Neural progenitor cell (in vitro differentiated cells): ENCODE data around the gene KBTBD7. TPM values are rescaled to one million over a fixed set of nuclear protein-coding genes. Genes with fewer than 3 reads are reported as not detected.

ENCODE experiments used
- DNase-seq: peaks from one replicate; pipeline ENCODE4 v3.0.0-alpha.2; 2016; ENCODE audit warnings: low spot score
- H2AFZ ChIP-seq: fragments of 200-600 bp; sonication (generic); replicated peaks from 2 replicates; pipeline ENCODE4 v1.6.1; 2016; ENCODE audit warnings: antibody characterized with exemption
- H3F3A ChIP-seq: fragments of 200-600 bp; sonication (generic); 2 replicates; pipeline ENCODE4 v1.6.1; 2016; ENCODE audit warnings: antibody characterized with exemption, low read depth
- H3K27ac ChIP-seq: fragments of 200-600 bp; sonication (generic); 2 replicates; pipeline ENCODE4 v1.5.1; 2016; ENCODE audit warnings: mild to moderate bottlenecking
- H3K27me3 ChIP-seq: fragments of 200-600 bp; sonication (generic); 2 replicates; pipeline ENCODE4 v1.6.1; 2016; ENCODE audit warnings: mild to moderate bottlenecking, moderate library complexity
- H3K36me3 ChIP-seq: fragments of 200-600 bp; sonication (generic); 2 replicates; pipeline ENCODE4 v1.5.1; 2016
- H3K4me1 ChIP-seq: fragments of 200-600 bp; sonication (generic); 2 replicates; pipeline ENCODE4 v1.6.1; 2016; ENCODE audit warnings: mixed run types
- H3K4me2 ChIP-seq: fragments of 200-600 bp; sonication (generic); 2 replicates; pipeline ENCODE4 v1.6.1; 2016
- H3K4me3 ChIP-seq: fragments of 200-600 bp; sonication (generic); 2 replicates; pipeline ENCODE4 v1.5.1; 2016
- H3K79me2 ChIP-seq: fragments of 200-600 bp; sonication (generic); 2 replicates; pipeline ENCODE4 v1.6.1; 2016; ENCODE audit warnings: low read depth
- H3K9ac ChIP-seq: fragments of 200-600 bp; sonication (generic); 2 replicates; pipeline ENCODE4 v1.6.1; 2016
- H3K9me3 ChIP-seq: fragments of 200-600 bp; sonication (generic); 2 replicates; pipeline ENCODE4 v1.5.1; 2016; ENCODE audit warnings: low read depth
- H4K20me1 ChIP-seq: fragments of 200-600 bp; sonication (generic); 2 replicates; pipeline ENCODE4 v1.6.1; 2016; ENCODE audit warnings: low read depth
- H3K27ac Mint-ChIP-seq: 3 replicates; pipeline ENCODE4 v1.8.0; 2021; ENCODE audit warnings: mixed read lengths
- H3K27me3 Mint-ChIP-seq: 2 replicates; pipeline ENCODE4 v1.8.0; 2022; ENCODE audit warnings: low read depth, mild to moderate bottlenecking, inconsistent platforms, moderate library complexity, mixed read lengths; ENCODE audit not compliant: insufficient read depth
- H3K36me3 Mint-ChIP-seq: 3 replicates; pipeline ENCODE4 v1.8.0; 2021; ENCODE audit warnings: mixed read lengths
- H3K4me1 Mint-ChIP-seq: 3 replicates; pipeline ENCODE4 v1.8.0; 2021; ENCODE audit warnings: mixed read lengths
- H3K4me3 Mint-ChIP-seq: 3 replicates; pipeline ENCODE4 v1.8.0; 2021; ENCODE audit warnings: mild to moderate bottlenecking, moderate library complexity, mixed read lengths
- H3K9me3 Mint-ChIP-seq: 3 replicates; pipeline ENCODE4 v1.8.0; 2020; ENCODE audit warnings: mixed read lengths
- CTCF ChIP-seq: fragments of 200-600 bp; sonication (generic); IDR thresholded peaks from 2 replicates; pipeline ENCODE4 v1.5.1; 2017; ENCODE audit warnings: antibody characterized with exemption, mild to moderate bottlenecking
- EZH2 ChIP-seq: fragments of 200-600 bp; sonication (generic); IDR thresholded peaks from 2 replicates; pipeline ENCODE4 v1.6.1; 2017; ENCODE audit warnings: antibody characterized with exemption, mild to moderate bottlenecking, moderate library complexity
- EZH2phosphoT487 ChIP-seq: fragments of 200-600 bp; sonication (generic); IDR thresholded peaks from 2 replicates; pipeline ENCODE4 v1.6.1; 2017; ENCODE audit warnings: antibody characterized with exemption
- total RNA-seq: library from RNA; depleted of rRNA; stranded (reverse); fragments of >200 nt; gene quantifications from 2 replicates; pipeline ENCODE4 v1.2.3, GENCODE V29; 2015; ENCODE audit warnings: low replicate concordance

Gene KBTBD7
- total RNA-seq, 1 donor from 2014 or later = 24.7 TPM

GRCh38 chr13:41212881-41213280, 18.5 kb upstream of the KBTBD7 start:
- Histone ChIP-seq H3K9ac (no peak overlapping the region), H4K20me1 (no peaks in the 10 kb centered on the region), H3K79me2 (no peaks in the 10 kb centered on the region), H3K27ac (no peak overlapping the region), H3F3A (no peaks in the 10 kb centered on the region), H3K9me3 (peaks cover 7% of the 10 kb centered on the region), H3K36me3 (no peaks in the 10 kb centered on the region), H3K4me3 (no peak overlapping the region), H3K4me1 (no peaks in the 10 kb centered on the region), H3K27me3 (no peaks in the 10 kb centered on the region), H2AFZ (no peak overlapping the region), H3K4me2 (no peak overlapping the region)
- H3K27me3 Mint-ChIP-seq = no peaks in the 10 kb centered on the region
- TF ChIP-seq EZH2phosphoT487 (no peak), CTCF (no peak)
- peaks cover 8% of the 10 kb centered on the region for H3K36me3 Mint-ChIP-seq
- no peak overlapping the region for H3K4me3 Mint-ChIP-seq
- no peaks in the 10 kb centered on the region for H3K4me1 Mint-ChIP-seq
- peaks cover 31% of the 10 kb centered on the region for H3K9me3 Mint-ChIP-seq
- DNase-seq = no peak
- H3K27ac Mint-ChIP-seq = no peak overlapping the region

GRCh38 chr13:41211062-41211461, 16.7 kb upstream of the KBTBD7 start:
- Histone ChIP-seq H3K27ac (no peak overlapping the region), H3K4me1 (no peaks in the 10 kb centered on the region), H3F3A (no peaks in the 10 kb centered on the region), H3K4me2 (no peak overlapping the region), H3K79me2 (no peaks in the 10 kb centered on the region), H2AFZ (no peak overlapping the region), H4K20me1 (no peaks in the 10 kb centered on the region), H3K9me3 (peaks cover 7% of the 10 kb centered on the region), H3K27me3 (no peaks in the 10 kb centered on the region), H3K36me3 (no peaks in the 10 kb centered on the region), H3K9ac (no peak overlapping the region), H3K4me3 (no peak overlapping the region)
- Mint-ChIP-seq H3K27ac (no peak overlapping the region), H3K9me3 (peaks cover 35% of the 10 kb centered on the region), H3K4me1 (no peaks in the 10 kb centered on the region), H3K36me3 (peaks cover 8% of the 10 kb centered on the region), H3K4me3 (no peak overlapping the region), H3K27me3 (no peaks in the 10 kb centered on the region)
- no peak for DNase-seq
- TF ChIP-seq EZH2 = no peak
- TF ChIP-seq CTCF = no peak
- no peak for TF ChIP-seq EZH2phosphoT487

GRCh38 chr13:41206467-41206866, 12.1 kb upstream of the KBTBD7 start:
- H3K27me3 Mint-ChIP-seq = no peaks in the 10 kb centered on the region
- H3K36me3 ChIP-seq = no peaks in the 10 kb centered on the region
- peaks cover 31% of the 10 kb centered on the region for H3K9me3 Mint-ChIP-seq
- no peaks in the 10 kb centered on the region for H3K4me1 Mint-ChIP-seq
- no peaks in the 10 kb centered on the region for H3K79me2 ChIP-seq
- no peak overlapping the region for H3K4me3 ChIP-seq
- no peaks in the 10 kb centered on the region for H3K27me3 ChIP-seq
- H3K4me2 ChIP-seq = no peak overlapping the region
- H3K9ac ChIP-seq = no peak overlapping the region
- TF ChIP-seq EZH2 (no peak), EZH2phosphoT487 (no peak), CTCF (no peak)
- H3K9me3 ChIP-seq = peaks cover 7% of the 10 kb centered on the region
- H3K27ac Mint-ChIP-seq = no peak overlapping the region
- H2AFZ ChIP-seq = no peak overlapping the region
- H3K4me1 ChIP-seq = no peaks in the 10 kb centered on the region
- H4K20me1 ChIP-seq = no peaks in the 10 kb centered on the region
- no peak for DNase-seq
- no peaks in the 10 kb centered on the region for H3F3A ChIP-seq
- peaks cover 2% of the 10 kb centered on the region for H3K36me3 Mint-ChIP-seq
- H3K4me3 Mint-ChIP-seq = no peak overlapping the region
- H3K27ac ChIP-seq = no peak overlapping the region

- H3K27me3 ChIP-seq = no peaks in the 10 kb centered on the region
- no peak for DNase-seq
- no peaks in the 10 kb centered on the region for H4K20me1 ChIP-seq
- no peaks in the 10 kb centered on the region for H3K36me3 Mint-ChIP-seq
- H2AFZ ChIP-seq = no peak overlapping the region
- no peaks in the 10 kb centered on the region for H3K4me1 ChIP-seq
- no peak overlapping the region for H3K4me3 Mint-ChIP-seq
- no peak overlapping the region for H3K9ac ChIP-seq
- H3K79me2 ChIP-seq = no peaks in the 10 kb centered on the region
- no peak overlapping the region for H3K27ac ChIP-seq
- H3K4me2 ChIP-seq = no peak overlapping the region
- no peak overlapping the region for H3K27ac Mint-ChIP-seq
- H3K4me1 Mint-ChIP-seq = no peaks in the 10 kb centered on the region
- H3K36me3 ChIP-seq = no peaks in the 10 kb centered on the region
- H3K9me3 Mint-ChIP-seq = peaks cover 13% of the 10 kb centered on the region
- no peaks in the 10 kb centered on the region for H3K9me3 ChIP-seq
- H3K27me3 Mint-ChIP-seq = no peaks in the 10 kb centered on the region
- H3K4me3 ChIP-seq = no peak overlapping the region
- H3F3A ChIP-seq = no peaks in the 10 kb centered on the region
- no peak for TF ChIP-seq EZH2
- TF ChIP-seq EZH2phosphoT487 = no peak
- TF ChIP-seq CTCF = no peak
These were observed 9.4 kb upstream of the KBTBD7 start for GRCh38 chr13:41203810-41204209.
